Measurements from ENCODE around the gene SSH2.

SSH2 gene

DNA sequence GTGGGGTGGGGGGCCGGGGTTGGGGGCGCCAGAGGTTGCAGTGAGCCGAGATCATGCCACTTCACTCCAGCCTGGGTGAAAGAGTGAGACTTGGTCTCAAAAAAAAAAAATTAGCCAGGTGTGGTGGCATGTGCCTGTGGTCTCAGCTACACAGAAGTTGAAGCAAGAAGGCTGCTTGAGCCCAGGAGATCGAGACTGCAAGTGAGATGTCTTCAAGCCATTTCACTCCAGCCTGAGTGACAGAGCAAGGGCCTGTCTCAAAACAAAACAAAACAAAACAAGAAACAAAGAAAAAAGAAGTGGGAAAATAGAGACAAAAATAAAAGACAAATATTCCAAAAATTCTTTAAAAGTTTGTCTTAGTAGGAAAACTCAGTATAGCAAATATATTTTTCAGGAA, 172.2 kb downstream of the SSH2 start:
- Histone ChIP-seq H3K27me3 (ENCODE audit: insufficient read depth, low read length, poor library complexity) (no peaks in the 10 kb centered on the region), H2AFZ (ENCODE audit: low read depth, low read length) (no peak overlapping the region), H4K20me1 (ENCODE audit: insufficient read depth, low read length) (peaks cover 44% of the 10 kb centered on the region), H3K27ac (ENCODE audit: low read length) (no peak overlapping the region), H3K4me3 (ENCODE audit: low read depth in 1 of 2, low read length in 2 of 2) (no peak overlapping the region), H3K79me2 (ENCODE audit: insufficient read depth, low read length) (peaks cover 11% of the 10 kb centered on the region), H3K9me3 (ENCODE audit: insufficient read depth, low read length, severe bottlenecking) (no peaks in the 10 kb centered on the region), H3K36me3 (ENCODE audit: insufficient read depth, low read length) (peaks cover 13% of the 10 kb centered on the region), H3K4me2 (ENCODE audit: insufficient read depth, low read length) (no peak overlapping the region), H3K9ac (ENCODE audit: low read depth, low read length) (no peak overlapping the region), H3K4me1 (ENCODE audit: insufficient read depth, low read length) (peaks cover 28% of the 10 kb centered on the region)
- DNase-seq (peak; percentile 31), ATAC-seq (ENCODE audit: insufficient read depth, low read depth) (no peak)
- TF ChIP-seq, protein P1, sequence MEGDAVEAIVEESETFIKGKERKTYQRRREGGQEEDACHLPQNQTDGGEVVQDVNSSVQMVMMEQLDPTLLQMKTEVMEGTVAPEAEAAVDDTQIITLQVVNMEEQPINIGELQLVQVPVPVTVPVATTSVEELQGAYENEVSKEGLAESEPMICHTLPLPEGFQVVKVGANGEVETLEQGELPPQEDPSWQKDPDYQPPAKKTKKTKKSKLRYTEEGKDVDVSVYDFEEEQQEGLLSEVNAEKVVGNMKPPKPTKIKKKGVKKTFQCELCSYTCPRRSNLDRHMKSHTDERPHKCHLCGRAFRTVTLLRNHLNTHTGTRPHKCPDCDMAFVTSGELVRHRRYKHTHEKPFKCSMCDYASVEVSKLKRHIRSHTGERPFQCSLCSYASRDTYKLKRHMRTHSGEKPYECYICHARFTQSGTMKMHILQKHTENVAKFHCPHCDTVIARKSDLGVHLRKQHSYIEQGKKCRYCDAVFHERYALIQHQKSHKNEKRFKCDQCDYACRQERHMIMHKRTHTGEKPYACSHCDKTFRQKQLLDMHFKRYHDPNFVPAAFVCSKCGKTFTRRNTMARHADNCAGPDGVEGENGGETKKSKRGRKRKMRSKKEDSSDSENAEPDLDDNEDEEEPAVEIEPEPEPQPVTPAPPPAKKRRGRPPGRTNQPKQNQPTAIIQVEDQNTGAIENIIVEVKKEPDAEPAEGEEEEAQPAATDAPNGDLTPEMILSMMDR (IDR thresholded peaks at IDR 0.05; ENCODE audit: borderline replicate concordance, extremely low read depth, low read length, poor library complexity, severe bottlenecking), result no peak
- no peak for TF ChIP-seq EZH2 (IDR thresholded peaks at IDR 0.05; ENCODE audit: borderline replicate concordance, low read depth, low read length, severe bottlenecking)

DNA sequence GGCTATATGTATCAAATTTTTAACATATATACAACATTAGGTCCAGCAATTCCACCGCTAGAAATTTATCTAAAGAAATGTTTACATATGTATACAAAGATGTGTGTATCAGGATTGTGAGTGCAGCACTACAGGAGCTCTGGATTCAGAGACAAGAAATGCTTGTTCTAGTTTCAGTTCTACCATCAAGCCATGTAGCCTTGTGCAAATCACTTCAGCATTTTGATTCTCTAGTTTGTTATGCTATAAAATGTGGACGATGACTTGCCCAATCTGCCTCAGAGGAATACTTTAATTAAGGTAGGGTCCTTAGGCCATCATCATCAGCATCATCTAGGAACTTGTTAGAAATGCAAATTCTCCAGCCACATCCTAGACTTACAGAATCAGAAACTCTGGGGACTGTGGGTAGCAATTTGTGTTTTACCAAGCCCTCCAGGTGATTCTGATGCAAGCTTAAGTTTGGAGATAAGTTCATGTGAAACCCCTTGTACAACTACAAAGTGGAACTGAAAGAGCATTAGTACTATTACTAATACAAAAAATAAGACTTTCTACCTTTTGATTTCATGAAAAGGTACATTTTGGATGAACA, 176.1 kb downstream of the SSH2 start:
- no peak for TF ChIP-seq EZH2 (IDR thresholded peaks at IDR 0.05; ENCODE audit: borderline replicate concordance, low read depth, low read length, severe bottlenecking)
- Histone ChIP-seq H3K9ac (ENCODE audit: low read depth, low read length) (no peak overlapping the region), H3K27ac (ENCODE audit: low read length) (no peak overlapping the region), H3K4me1 (ENCODE audit: insufficient read depth, low read length) (no peaks in the 10 kb centered on the region), H3K36me3 (ENCODE audit: insufficient read depth, low read length) (peaks cover 18% of the 10 kb centered on the region), H3K27me3 (ENCODE audit: insufficient read depth, low read length, poor library complexity) (no peaks in the 10 kb centered on the region), H4K20me1 (ENCODE audit: insufficient read depth, low read length) (peaks cover 29% of the 10 kb centered on the region), H2AFZ (ENCODE audit: low read depth, low read length) (no peak overlapping the region), H3K79me2 (ENCODE audit: insufficient read depth, low read length) (peaks cover 3% of the 10 kb centered on the region; the same call in 1 of the 2 replicates), H3K4me2 (ENCODE audit: insufficient read depth, low read length) (no peak overlapping the region), H3K9me3 (ENCODE audit: insufficient read depth, low read length, severe bottlenecking) (no peaks in the 10 kb centered on the region), H3K4me3 (ENCODE audit: low read depth in 1 of 2, low read length in 2 of 2) (no peak overlapping the region)
- no peak for ATAC-seq (ENCODE audit: insufficient read depth, low read depth)
- DNase-seq, result no peak

DNA sequence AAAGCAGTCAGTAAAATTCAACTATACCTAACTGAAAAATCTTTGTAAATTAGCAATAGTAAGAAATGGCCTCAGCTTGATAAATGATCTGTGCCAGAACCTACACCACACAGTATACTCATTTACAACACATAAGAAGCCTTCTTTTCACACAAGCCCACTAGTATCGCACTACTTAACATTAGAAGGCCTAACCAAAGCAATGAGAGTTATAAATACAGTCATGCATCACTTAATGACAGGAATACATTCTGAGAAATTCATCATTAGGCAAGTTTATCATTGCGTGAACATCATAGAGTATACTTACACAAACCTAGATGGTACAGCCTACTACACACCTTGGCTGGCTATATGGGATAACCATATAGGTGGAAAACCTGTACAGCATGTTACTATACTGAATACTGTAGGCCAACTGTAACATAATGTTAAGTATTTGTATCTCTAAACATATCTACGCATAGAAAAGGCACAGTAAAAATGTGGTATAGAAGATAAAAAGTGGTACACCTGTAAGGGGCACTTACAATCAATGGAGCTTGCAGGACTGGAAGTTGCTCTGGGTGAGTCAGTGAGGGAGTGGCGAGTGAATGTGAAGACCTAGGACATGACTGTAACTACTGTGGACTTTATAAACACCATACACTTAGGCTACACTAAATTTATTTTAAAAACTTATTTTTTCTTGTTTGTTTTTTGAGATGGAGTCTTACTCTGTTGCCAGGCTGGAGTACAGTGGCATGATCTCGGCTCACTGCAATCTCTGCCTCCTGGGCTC, 180.8 kb downstream of the SSH2 start:
- Histone ChIP-seq H3K4me1 (ENCODE audit: insufficient read depth, low read length) (no peaks in the 10 kb centered on the region), H3K27me3 (ENCODE audit: insufficient read depth, low read length, poor library complexity) (no peaks in the 10 kb centered on the region), H3K9me3 (ENCODE audit: insufficient read depth, low read length, severe bottlenecking) (no peaks in the 10 kb centered on the region), H2AFZ (ENCODE audit: low read depth, low read length) (no peak overlapping the region), H3K27ac (ENCODE audit: low read length) (no peak overlapping the region), H4K20me1 (ENCODE audit: insufficient read depth, low read length) (peaks cover 15% of the 10 kb centered on the region), H3K36me3 (ENCODE audit: insufficient read depth, low read length) (peaks cover 18% of the 10 kb centered on the region), H3K4me2 (ENCODE audit: insufficient read depth, low read length) (no peak overlapping the region), H3K4me3 (ENCODE audit: low read depth in 1 of 2, low read length in 2 of 2) (no peak overlapping the region), H3K79me2 (ENCODE audit: insufficient read depth, low read length) (0 out of 2 replicates have a peak, but pooled peaks cover 2% of the 10 kb centered on the region), H3K9ac (ENCODE audit: low read depth, low read length) (no peak overlapping the region)
- DNase-seq, result no peak
- TF ChIP-seq EZH2 (IDR thresholded peaks at IDR 0.05; ENCODE audit: borderline replicate concordance, low read depth, low read length, severe bottlenecking), result no peak
- TF ChIP-seq, protein P1 (IDR thresholded peaks at IDR 0.05; ENCODE audit: borderline replicate concordance, extremely low read depth, low read length, poor library complexity, severe bottlenecking), result no peak
- ATAC-seq (ENCODE audit: insufficient read depth, low read depth), result no peak

DNA sequence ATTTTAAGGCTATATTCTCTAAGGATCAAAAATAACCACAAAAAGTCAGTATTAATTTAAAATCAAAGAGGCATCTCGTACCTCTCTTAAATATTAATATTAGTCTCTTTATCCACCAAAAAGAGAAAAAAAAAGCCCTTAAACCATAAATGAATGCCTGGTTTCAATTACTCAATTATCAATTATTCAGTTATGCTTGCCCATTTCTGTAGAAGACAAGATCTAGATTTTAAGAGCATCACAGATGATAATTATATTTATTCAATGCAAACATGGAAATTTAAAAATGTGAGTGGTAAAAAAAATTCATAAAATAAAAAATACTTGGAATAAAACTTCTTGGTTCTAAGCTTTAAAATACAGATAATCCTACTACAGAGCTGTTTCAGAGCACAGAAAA, 181.6 kb downstream of the SSH2 start:
- H3K36me3 ChIP-seq (ENCODE audit: insufficient read depth, low read length), result peaks cover 12% of the 10 kb centered on the region
- H2AFZ ChIP-seq (ENCODE audit: low read depth, low read length), result no peak overlapping the region
- no peak for DNase-seq
- peaks cover 11% of the 10 kb centered on the region for H4K20me1 ChIP-seq (ENCODE audit: insufficient read depth, low read length)
- no peak for TF ChIP-seq EZH2 (IDR thresholded peaks at IDR 0.05; ENCODE audit: borderline replicate concordance, low read depth, low read length, severe bottlenecking)
- TF ChIP-seq, protein P1 (IDR thresholded peaks at IDR 0.05; ENCODE audit: borderline replicate concordance, extremely low read depth, low read length, poor library complexity, severe bottlenecking), result no peak
- 0 out of 2 replicates have a peak, but pooled peaks cover 2% of the 10 kb centered on the region for H3K79me2 ChIP-seq (ENCODE audit: insufficient read depth, low read length)
- H3K4me1 ChIP-seq (ENCODE audit: insufficient read depth, low read length), result no peaks in the 10 kb centered on the region
- H3K9me3 ChIP-seq (ENCODE audit: insufficient read depth, low read length, severe bottlenecking), result no peaks in the 10 kb centered on the region
- ATAC-seq (ENCODE audit: insufficient read depth, low read depth), result no peak
- H3K27ac ChIP-seq (ENCODE audit: low read length), result no peak overlapping the region
- H3K4me3 ChIP-seq (ENCODE audit: low read depth in 1 of 2, low read length in 2 of 2), result no peak overlapping the region
- H3K9ac ChIP-seq (ENCODE audit: low read depth, low read length), result no peak overlapping the region
- H3K4me2 ChIP-seq (ENCODE audit: insufficient read depth, low read length), result no peak overlapping the region
- no peaks in the 10 kb centered on the region for H3K27me3 ChIP-seq (ENCODE audit: insufficient read depth, low read length, poor library complexity)
